Peyer's patch (tissue), 4 donors: ENCODE results near the gene RUFY4.

ENCODE experiments used
- CTCF ChIP-seq, 6 experiments: fragments of 450-650 bp in 4 of 6; fragments of 200-600 bp in 2 of 6; sonication (generic) in 1 of 6; IDR thresholded peaks; one replicate each; pipeline ENCODE4 v1.5.1; 2017 to 2019; ENCODE audit warnings: antibody characterized with exemption in 6 of 6, mild to moderate bottlenecking in 3 of 6, moderate library complexity in 1 of 6
- POLR2A ChIP-seq, 2 donors: fragments of 450-650 bp; IDR thresholded peaks; one replicate each; pipeline ENCODE4 v1.5.1; 2017; ENCODE audit warnings: antibody characterized with exemption in 2 of 2, mild to moderate bottlenecking in 2 of 2, moderate library complexity in 2 of 2

- no peak for TF ChIP-seq CTCF (IDR thresholded peaks at IDR 0.05)
- no peak for TF ChIP-seq POLR2A (IDR thresholded peaks at IDR 0.05)
These were observed 56.6 kb downstream of the RUFY4 start, which contains the start of gene CXCR2 for GRCh38 chr2:218125626-218126080.
